Stomach (tissue), 4 donors: ENCODE measurements around the gene SPATS2.

ENCODE experiments used
- EP300 ChIP-seq: sonication (generic); formaldehyde crosslinking; IDR thresholded peaks from one replicate; pipeline ENCODE4 v1.6.1; 2017; ENCODE audit warnings: antibody characterized with exemption
- POLR2A ChIP-seq, 4 donors: fragments of 450-650 bp; IDR thresholded peaks; one replicate each; pipeline ENCODE4 v1.6.1; 2016; ENCODE audit warnings: antibody characterized with exemption in 4 of 4, control low read depth in 2 of 4, mild to moderate bottlenecking in 1 of 4, moderate library complexity in 1 of 4
- TF ChIP-seq, protein P1 (sequence below), 7 experiments: fragments of 450-650 bp in 4 of 7; fragments of 200-600 bp in 3 of 7; sonication (generic) in 3 of 7; IDR thresholded peaks; one replicate each; pipeline ENCODE4 v1.5.1; 2016 to 2019; ENCODE audit warnings: antibody characterized with exemption in 7 of 7, control low read depth in 2 of 7, mild to moderate bottlenecking in 1 of 7

- TF ChIP-seq, protein P1, sequence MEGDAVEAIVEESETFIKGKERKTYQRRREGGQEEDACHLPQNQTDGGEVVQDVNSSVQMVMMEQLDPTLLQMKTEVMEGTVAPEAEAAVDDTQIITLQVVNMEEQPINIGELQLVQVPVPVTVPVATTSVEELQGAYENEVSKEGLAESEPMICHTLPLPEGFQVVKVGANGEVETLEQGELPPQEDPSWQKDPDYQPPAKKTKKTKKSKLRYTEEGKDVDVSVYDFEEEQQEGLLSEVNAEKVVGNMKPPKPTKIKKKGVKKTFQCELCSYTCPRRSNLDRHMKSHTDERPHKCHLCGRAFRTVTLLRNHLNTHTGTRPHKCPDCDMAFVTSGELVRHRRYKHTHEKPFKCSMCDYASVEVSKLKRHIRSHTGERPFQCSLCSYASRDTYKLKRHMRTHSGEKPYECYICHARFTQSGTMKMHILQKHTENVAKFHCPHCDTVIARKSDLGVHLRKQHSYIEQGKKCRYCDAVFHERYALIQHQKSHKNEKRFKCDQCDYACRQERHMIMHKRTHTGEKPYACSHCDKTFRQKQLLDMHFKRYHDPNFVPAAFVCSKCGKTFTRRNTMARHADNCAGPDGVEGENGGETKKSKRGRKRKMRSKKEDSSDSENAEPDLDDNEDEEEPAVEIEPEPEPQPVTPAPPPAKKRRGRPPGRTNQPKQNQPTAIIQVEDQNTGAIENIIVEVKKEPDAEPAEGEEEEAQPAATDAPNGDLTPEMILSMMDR (IDR thresholded peaks at IDR 0.05) = no peak
- TF ChIP-seq POLR2A (IDR thresholded peaks at IDR 0.05) = no peak
- TF ChIP-seq EP300 = no peak
Measured at GRCh38 chr12:49563951-49564685, 196.9 kb downstream of the SPATS2 start.
